Stimulated activated CD4-positive, alpha-beta T cell treated with anti-CD3 and anti-CD28 coated beads, Interleukin-15, amount 100 ng/mL, for 1 hour (primary cell): ENCODE results near the gene POU2F3.

ENCODE experiments used
- DNase-seq, 2 donors: peaks; one replicate each; pipeline ENCODE4 v3.0.0-alpha.2; 2020; ENCODE audit warnings: low read depth in 1 of 2, low spot score in 1 of 2

POU2F3 gene

GRCh38 chr11:120226242-120226641 lies 13.7 kb upstream of the POU2F3 start:
- DNase-seq: no peak

DNA sequence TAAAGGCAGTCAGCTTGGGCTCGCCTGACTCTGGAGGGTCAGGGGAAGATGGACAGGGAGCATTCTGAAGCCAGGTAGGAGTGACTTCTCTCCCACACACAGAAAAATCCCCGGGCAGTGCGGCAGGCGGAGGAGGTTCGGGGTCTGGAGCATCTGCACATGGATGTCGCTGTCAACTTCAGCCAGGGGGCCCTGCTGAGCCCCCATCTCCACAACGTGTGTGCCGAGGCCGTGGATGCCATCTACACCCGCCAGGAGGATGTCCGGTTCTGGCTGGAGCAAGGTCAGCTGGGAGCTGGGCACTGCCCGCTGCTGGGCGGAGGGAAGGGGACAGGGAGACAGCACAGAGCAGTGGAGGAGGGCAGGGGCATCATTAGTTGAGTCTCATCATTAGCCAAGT lies 13.2 kb upstream of the POU2F3 start:
- DNase-seq: no peak

DNA sequence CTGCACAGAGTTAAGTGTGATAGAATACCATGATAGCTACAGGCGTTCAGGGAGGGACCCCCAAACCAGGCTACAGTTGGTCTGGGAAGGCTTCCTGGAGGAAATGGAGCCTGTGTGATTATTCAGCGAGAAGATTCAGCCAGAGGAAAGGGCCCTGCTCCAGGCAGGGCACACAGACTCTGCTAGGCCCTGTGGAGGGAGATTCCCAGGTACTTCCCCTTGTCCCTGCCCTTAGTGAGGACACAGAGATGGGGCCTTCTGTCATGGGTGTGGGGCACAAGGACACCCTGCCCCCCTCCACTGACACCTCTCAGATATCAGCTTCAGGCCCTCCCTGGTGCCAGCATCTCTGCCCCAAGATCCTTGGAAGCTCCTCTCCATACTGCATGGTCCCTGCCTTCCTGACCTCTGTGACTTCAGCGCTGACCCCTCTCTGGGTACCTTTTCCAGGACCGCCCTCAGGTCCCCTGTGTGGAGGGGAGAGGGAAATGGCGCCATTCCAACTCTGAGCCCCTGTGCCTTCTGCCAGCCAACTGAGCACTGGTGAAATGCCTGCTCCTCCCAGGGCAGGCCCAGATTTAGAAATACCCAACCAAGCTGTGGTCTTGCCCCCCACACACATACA lies 12.6 kb upstream of the POU2F3 start:
- no peak for DNase-seq

DNA sequence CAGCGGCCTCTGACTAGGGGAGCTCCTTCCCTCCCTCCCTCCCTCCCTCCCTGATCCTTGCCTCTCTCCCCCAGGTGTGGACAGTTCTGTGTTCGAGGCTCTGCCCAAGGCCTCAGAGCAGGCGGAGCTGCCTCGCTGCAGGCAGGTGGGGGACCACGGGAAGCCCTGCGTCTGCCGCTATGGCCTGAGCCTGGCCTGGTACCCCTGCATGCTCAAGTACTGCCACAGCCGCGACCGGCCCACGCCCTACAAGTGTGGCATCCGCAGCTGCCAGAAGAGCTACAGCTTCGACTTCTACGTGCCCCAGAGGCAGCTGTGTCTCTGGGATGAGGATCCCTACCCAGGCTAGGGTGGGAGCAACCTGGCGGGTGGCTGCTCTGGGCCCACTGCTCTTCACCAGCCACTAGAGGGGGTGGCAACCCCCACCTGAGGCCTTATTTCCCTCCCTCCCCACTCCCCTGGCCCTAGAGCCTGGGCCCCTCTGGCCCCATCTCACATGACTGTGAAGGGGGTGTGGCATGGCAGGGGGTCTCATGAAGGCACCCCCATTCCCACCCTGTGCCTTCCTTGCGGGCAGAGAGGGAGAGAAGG lies 11.1 kb upstream of the POU2F3 start:
- DNase-seq: no peak

- DNase-seq: no peak
Measured at GRCh38 chr11:120229451-120230424, 10.2 kb upstream of the POU2F3 start.

DNA sequence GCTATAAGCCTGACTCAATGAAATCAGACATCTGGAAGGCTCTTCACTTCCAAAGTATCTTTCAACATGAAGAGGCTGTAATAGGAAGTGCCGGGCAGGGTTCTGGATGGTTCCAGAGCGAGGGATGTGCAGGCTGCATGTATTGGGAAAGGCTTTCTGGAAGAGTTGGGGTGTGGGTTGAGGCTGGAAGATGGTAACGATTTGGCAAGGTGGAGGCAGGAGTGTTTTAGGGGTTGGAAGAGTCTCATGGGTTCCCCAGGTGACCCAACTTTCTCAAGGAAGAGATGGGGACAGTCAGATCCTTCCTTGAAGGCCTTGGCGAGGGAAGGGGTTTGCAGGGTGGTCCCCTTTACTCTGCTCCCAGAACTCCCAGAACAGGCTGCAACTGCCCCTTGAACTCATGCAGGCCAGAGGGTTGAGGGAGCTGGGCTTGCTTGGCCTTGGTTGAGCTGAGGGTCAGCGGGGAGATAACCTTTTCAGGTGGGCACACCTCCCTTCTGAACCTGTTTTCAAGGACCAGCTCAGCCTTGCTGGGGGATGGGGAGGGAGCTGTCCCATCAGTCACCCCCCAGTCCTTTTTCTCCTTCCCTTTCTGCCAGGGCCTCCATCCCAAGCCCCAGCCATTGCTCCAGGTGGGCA lies 9.4 kb upstream of the POU2F3 start:
- DNase-seq: no peak

GRCh38 chr11:120231963-120232362 lies 8.0 kb upstream of the POU2F3 start:
- DNase-seq: no peak

DNA sequence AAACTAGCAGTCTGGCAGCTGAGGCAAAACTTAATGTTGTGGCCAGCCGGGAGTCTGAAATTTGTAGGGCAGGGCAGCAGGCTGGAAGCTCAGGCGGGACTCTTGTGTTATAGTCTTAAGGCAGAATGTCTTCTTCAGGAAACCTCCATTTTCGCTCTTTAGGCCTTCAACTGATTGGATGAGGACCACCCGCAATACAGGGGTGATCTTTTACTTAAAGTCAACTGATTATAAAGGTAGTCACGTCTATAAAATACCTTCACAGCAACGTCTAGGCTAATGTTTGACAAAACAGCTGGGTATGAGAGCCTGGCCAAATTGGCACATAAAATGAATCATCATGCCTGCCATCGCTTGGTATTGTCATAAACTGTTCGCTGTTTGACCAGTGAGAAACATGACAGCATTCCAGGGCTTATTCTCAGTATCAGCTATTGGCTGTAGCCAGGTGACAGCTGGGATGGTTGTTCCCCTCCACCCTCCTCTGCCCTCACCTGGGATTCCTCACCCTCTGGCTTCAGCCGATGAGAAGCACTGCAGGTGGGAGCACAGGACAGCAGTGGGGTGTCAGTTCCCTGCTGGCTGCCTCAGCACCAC lies 6.6 kb upstream of the POU2F3 start:
- no peak for DNase-seq

- peak; percentile 21 to 45 for DNase-seq
Measured at GRCh38 chr11:120235024-120235628, 4.8 kb upstream of the POU2F3 start.

GRCh38 chr11:120236169-120237107 lies 3.5 kb upstream of the POU2F3 start:
- DNase-seq: no peak

- no peak for DNase-seq
Measured at GRCh38 chr11:120238968-120239620, 846 bp upstream of the POU2F3 start.

DNA sequence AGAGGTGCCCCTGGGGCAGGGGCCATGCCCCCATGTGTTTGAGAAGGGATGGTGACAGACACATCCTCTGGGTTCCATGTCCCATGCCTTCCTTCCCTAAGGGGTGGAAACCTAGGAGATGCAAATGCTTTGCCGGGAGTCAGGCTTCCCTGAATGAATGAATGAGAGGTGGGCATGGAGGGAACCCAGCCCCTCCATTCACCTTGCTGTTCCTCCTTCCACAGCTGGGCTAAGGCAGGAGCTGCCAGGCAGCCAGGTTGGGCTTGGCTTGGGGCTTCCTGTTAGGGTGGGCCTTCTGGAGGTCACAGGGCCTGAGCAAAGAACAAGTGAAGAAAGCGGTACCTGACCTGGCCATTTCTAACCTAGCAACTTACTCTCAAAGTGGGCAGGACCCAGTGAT lies 926 bp downstream of the POU2F3 start:
- DNase-seq: no peak

- no peak for DNase-seq
Measured at GRCh38 chr11:120241277-120241676, 1.3 kb downstream of the POU2F3 start.

- no peak for DNase-seq
Measured at GRCh38 chr11:120243221-120243620, 3.3 kb downstream of the POU2F3 start.

DNA sequence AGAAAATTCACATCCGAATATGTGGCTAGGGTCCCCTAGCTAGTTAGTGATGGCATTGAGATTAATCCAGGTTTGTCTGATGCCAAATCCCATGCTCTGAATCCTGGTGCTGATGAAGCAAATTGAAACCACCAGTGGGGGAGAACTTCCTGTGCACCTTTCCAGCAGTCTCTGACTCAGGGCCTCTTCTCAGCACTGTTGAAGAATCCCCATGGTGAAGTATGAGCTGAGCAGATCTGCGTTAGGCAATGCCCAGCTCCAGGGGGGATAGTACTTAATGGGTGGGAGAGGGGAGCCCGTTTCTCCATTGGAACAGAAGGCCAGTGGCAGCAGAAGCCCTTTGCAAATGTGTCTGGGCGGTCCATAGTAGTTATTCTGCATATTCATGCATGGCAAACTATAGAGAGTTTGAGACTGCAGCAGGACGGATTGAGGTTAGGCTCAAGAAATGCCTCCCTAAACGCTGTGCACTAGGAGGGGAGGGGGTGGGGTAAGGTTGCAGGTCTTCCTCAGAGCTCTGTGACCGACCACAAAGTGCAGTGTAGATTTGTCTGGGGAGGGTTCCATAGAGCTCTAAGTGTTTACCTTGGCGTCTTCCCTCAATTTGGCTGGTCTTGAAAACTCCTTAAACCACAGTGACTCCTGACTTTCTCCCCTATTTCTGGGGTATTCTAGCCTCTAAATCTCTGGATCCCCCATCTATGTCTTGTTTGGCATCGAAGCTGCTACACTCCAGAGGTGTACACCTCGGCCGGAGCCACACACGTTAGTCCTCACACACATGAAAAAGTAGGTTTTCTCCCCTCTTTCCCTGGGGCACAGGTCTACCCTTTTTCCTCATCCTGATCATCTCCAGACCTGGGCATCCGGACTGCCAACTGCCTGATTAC lies 4.8 kb downstream of the POU2F3 start:
- no peak for DNase-seq

GRCh38 chr11:120245434-120245833 lies 5.5 kb downstream of the POU2F3 start:
- DNase-seq: no peak

DNA sequence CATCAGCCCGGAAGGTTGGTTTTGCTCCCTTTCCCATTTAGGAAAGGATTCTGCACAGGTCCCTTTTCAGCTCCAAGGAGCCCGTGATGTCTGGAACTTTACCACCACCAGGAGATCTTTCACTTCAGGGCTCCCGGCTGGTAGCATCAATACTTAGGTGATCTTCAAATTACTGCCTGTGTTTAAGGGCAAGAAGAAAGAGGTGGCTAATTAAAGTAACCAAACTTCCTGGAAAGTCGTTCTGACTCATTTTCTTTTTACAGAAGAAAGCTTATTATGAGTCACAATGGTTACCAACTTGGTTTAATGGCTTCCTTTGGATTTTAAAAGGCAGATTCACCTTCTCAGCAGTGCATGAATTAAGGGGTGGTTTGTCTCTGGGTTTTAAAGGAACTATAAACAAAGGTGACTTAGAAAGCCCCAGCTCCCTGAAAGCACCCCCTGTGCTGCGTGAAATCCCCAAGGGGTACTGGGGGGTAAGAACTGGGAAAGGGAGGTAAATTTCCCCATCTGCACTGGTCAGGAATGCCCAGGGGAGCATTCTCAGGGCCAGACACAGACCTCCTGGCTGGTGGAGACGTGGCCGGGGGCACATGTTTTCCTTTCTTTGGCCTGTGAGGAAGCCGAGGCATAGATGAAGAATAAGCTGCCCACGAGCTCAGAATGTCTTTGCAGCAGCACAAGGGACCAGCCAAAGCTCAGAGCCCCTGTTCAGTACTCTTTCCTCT lies 8.8 kb downstream of the POU2F3 start:
- no peak for DNase-seq
